Upper lobe of left lung (tissue), 6 donors: ENCODE measurements around the gene PDE5A. TPM values are rescaled to one million over a fixed set of nuclear protein-coding genes. Genes with fewer than 3 reads are reported as not detected.

Source experiments
- ATAC-seq, 2 donors: fragments of 200-7000 bp; cut with Tn5 transposase; one replicate each; pipeline ENCODE4 v1.9.1; 2022; ENCODE audit warnings: mild to moderate bottlenecking in 2 of 2, moderate library complexity in 2 of 2; ENCODE audit not compliant: low FRiP score in 2 of 2
- DNase-seq, 2 donors: peaks; one replicate each; pipeline ENCODE4 v3.0.0-alpha.2; 2019 to 2020
- H3K27ac ChIP-seq, 4 donors: fragments of 200-600 bp; sonication (generic); one replicate each; pipeline ENCODE4 v1.5.1; 2016 to 2019
- H3K27me3 ChIP-seq, 4 donors: fragments of 200-600 bp; sonication (generic); one replicate each; pipeline ENCODE4 v1.5.1; 2017 to 2019
- H3K36me3 ChIP-seq, 4 donors: fragments of 200-600 bp; sonication (generic); one replicate each; pipeline ENCODE4 v1.5.1; 2016 to 2019
- H3K4me1 ChIP-seq, 4 donors: fragments of 200-600 bp; sonication (generic); one replicate each; pipeline ENCODE4 v1.5.1; 2018 to 2019
- H3K4me3 ChIP-seq, 4 donors: fragments of 200-600 bp; sonication (generic); one replicate each; pipeline ENCODE4 v1.5.1; 2017 to 2019; ENCODE audit warnings: mild to moderate bottlenecking in 2 of 4, moderate library complexity in 1 of 4
- H3K9me3 ChIP-seq, 4 donors: fragments of 200-600 bp; sonication (generic); one replicate each; pipeline ENCODE4 v1.5.1; 2018 to 2019
- EP300 ChIP-seq, 4 donors: sonication (generic); formaldehyde crosslinking; IDR thresholded peaks; one replicate each; pipeline ENCODE4 v1.5.1; 2017; ENCODE audit warnings: antibody characterized with exemption in 4 of 4, control low read depth in 2 of 4
- POLR2A ChIP-seq, 4 donors: fragments of 450-650 bp; IDR thresholded peaks; one replicate each; pipeline ENCODE4 v1.5.1; 2016 to 2017; ENCODE audit warnings: antibody characterized with exemption in 4 of 4, mild to moderate bottlenecking in 2 of 4
- POLR2AphosphoS5 ChIP-seq, 2 donors: sonication (generic); formaldehyde crosslinking; IDR thresholded peaks; one replicate each; pipeline ENCODE4 v1.5.1; 2017; ENCODE audit warnings: antibody characterized with exemption in 2 of 2
- WGBS, 2 donors: methylation state at CpG; one replicate each; pipeline ENCODE4 v1.1.5; 2017 to 2018; 5-methylcytosine and 5-hydroxymethylcytosine counted together
- total RNA-seq, 6 donors: library from RNA; depleted of rRNA in 4 of 6; stranded (reverse); fragments of >200 nt in 4 of 6; gene quantifications; one replicate each; pipeline versions ENCODE4 v1.1.0 to v1.2.1, GENCODE V29; 2016 to 2021
- TF ChIP-seq, protein P1 (sequence below), 6 experiments: fragments of 450-650 bp in 4 of 6; fragments of 200-600 bp in 2 of 6; sonication (generic) in 2 of 6; IDR thresholded peaks; one replicate each; pipeline ENCODE4 v1.5.1; 2016 to 2019; ENCODE audit warnings: antibody characterized with exemption in 6 of 6
- donor health status: DM: no; HTN: no; CAD: no; lungs with moderate emphysema.
- donor health status: DM: no; HTN: yes; CAD: no; lungs with severe emphysema.

The PDE5A gene
- total RNA-seq, 6 donors from 2014 or later, result 17.2 to 37.8 (median 22.3) TPM

DNA sequence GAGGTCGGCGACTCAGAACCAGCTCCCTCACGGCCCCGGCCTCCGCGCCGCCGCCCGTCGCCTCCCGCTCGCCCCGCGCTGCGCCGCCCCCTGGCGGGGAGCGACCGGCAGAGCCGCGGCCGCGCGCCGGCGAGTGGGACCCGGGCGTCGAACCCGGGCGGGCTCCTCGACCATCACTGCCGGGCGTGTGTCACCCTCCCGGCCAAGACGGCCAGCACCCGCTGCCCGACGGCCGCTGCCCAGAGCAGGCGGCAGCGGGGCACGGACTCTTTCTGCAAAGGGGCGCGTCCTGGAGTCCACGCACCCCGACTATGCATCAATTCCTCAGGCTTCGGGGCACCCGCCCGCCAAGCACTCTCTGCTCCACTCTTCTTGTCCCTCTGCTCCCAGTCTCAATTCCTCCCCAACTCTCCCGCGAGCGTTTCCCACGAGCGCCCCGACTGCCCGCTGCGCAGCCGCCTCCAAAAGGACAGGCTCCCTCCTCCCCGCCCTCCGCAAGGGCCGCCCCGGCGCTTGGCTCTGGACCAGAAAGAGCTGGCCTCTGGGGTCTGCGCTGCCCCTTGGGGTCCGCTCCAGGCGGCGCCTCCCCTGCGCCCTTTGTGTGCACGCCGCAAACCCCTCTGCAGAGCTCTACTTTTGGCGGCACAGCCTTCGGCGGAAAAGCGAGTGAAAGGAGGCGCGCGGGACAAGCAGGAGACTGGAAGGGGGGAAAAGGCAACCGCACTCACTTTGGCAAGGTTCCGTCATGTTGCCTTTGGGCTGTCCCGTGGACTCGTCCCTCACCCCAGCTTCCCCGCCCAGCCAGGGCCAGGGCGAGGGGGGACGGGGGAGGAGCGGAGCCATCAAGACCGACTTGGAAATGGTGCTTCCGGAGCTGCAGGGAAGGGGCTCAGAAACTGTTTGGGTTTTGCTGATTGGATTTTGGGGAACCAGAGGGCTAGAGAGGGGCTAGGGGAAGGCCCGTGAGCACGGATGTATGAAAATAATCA is 1.0 kb downstream of the PDE5A start:
- peak overlapping the region; percentile 62 to 94 (median 84) for H3K4me3 ChIP-seq
- H3K9me3 ChIP-seq, result no peaks in the 10 kb centered on the region
- peak overlapping the region; percentile 82 to 93 (median 86) for H3K27ac ChIP-seq
- H3K27me3 ChIP-seq, result no peaks in the 10 kb centered on the region
- 1% methylated on average over 24 to 32 of the region's 90 CpGs for WGBS, 2 donors
- DNase-seq, result peak; percentile 55 to 94
- no peaks in the 10 kb centered on the region for H3K36me3 ChIP-seq
- TF ChIP-seq EP300 (IDR thresholded peaks at IDR 0.05) (no peak), POLR2AphosphoS5 (IDR thresholded peaks at IDR 0.05) (peak in 1 of 2 donors; percentile 22), POLR2A (IDR thresholded peaks at IDR 0.05) (no peak)
- TF ChIP-seq, protein P1, sequence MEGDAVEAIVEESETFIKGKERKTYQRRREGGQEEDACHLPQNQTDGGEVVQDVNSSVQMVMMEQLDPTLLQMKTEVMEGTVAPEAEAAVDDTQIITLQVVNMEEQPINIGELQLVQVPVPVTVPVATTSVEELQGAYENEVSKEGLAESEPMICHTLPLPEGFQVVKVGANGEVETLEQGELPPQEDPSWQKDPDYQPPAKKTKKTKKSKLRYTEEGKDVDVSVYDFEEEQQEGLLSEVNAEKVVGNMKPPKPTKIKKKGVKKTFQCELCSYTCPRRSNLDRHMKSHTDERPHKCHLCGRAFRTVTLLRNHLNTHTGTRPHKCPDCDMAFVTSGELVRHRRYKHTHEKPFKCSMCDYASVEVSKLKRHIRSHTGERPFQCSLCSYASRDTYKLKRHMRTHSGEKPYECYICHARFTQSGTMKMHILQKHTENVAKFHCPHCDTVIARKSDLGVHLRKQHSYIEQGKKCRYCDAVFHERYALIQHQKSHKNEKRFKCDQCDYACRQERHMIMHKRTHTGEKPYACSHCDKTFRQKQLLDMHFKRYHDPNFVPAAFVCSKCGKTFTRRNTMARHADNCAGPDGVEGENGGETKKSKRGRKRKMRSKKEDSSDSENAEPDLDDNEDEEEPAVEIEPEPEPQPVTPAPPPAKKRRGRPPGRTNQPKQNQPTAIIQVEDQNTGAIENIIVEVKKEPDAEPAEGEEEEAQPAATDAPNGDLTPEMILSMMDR (IDR thresholded peaks at IDR 0.05), result peak; percentile 82 to 95 (median 92)
- H3K4me1 ChIP-seq, result peaks cover 3 to 25% (median 10%) of the 10 kb centered on the region in 4 donors
- peak; percentile 74 to 88 for ATAC-seq

DNA sequence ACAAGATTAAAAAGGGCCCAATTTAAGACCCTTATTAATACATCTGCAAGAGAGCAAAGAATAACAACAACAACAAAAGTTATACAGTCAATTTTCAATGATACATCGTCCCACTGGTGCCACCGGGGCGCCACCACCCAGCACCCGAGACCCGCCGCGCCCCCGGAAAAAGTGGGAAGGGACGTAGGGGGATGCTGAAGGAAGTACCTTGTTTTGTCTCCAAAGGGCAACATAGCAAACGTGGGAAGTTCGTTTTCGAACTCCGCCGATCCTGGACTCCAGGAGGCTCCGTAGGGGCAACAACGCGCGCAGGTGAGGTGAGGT is 1.7 kb downstream of the PDE5A start:
- TF ChIP-seq EP300 (IDR thresholded peaks at IDR 0.05) (no peak), POLR2AphosphoS5 (IDR thresholded peaks at IDR 0.05) (no peak), POLR2A (IDR thresholded peaks at IDR 0.05) (no peak)
- TF ChIP-seq, protein P1 (IDR thresholded peaks at IDR 0.05), result no peak
- H3K4me1 ChIP-seq, result peaks cover 3 to 25% (median 10%) of the 10 kb centered on the region in 4 donors
- no peaks in the 10 kb centered on the region for H3K27me3 ChIP-seq
- 0 to 1% methylated on average over 9 to 10 of the region's 18 CpGs for WGBS, 2 donors
- H3K27ac ChIP-seq, result peak overlapping the region; percentile 82 to 93 (median 86)
- no peak for DNase-seq
- no peak for ATAC-seq
- peak overlapping the region; percentile 55 to 92 (median 70) for H3K4me3 ChIP-seq
- no peaks in the 10 kb centered on the region for H3K9me3 ChIP-seq
- H3K36me3 ChIP-seq, result no peaks in the 10 kb centered on the region

DNA sequence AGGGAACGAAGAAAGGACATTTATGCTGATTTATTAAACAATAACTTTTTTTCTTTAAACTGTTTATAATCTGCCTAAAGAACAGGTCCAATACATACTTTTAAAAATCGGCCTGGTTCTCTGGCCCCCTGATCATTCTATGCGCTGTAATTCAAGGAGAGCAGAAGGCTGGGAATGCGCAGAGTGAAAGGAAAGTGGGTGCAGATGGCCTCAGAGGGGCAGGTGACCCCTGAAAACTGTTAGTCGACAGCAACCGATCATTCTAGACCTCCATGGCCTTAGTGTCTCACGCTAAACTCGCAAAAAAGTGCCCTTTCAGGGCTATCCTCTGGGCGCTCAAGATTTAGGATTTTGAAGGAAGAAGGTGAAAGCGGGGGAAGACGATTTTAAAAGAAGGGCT is 2.2 kb downstream of the PDE5A start:
- TF ChIP-seq POLR2A (IDR thresholded peaks at IDR 0.05) (no peak), POLR2AphosphoS5 (IDR thresholded peaks at IDR 0.05) (no peak), EP300 (IDR thresholded peaks at IDR 0.05) (no peak)
- TF ChIP-seq, protein P1 (IDR thresholded peaks at IDR 0.05), result no peak
- peak overlapping the region in 3 of 4 donors; percentile 62 to 92 (median 77) for H3K4me3 ChIP-seq
- peak overlapping the region; percentile 82 to 93 (median 86) for H3K27ac ChIP-seq
- H3K9me3 ChIP-seq, result no peaks in the 10 kb centered on the region
- DNase-seq, result no peak
- H3K27me3 ChIP-seq, result no peaks in the 10 kb centered on the region
- no peak for ATAC-seq
- H3K36me3 ChIP-seq, result no peaks in the 10 kb centered on the region
- WGBS, 2 donors, result 52 to 54% methylated on average over 11 of the region's 11 CpGs
- H3K4me1 ChIP-seq, result peaks cover 3 to 25% (median 10%) of the 10 kb centered on the region in 4 donors

DNA sequence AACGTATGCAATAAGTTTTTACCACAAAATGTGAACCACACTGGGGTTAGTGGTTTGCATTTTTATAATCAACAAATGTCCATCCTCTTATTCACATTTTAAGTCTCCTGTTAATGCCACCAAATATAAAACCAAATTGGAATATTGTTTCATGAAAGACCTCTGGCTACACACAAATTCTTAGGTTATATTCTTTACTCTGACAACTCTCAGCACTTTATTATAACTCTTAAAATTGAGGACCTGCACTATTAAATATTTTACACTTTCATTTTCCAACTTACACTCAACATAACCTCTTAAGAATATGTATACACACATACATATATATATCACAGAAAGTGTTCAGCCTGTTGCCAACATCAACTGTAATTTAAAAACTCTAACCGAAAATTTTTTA is 2.8 kb downstream of the PDE5A start:
- no peak for DNase-seq
- Histone ChIP-seq H3K36me3 (no peaks in the 10 kb centered on the region), H3K4me1 (peaks cover 3 to 25% (median 10%) of the 10 kb centered on the region in 4 donors), H3K27ac (peak overlapping the region in 1 of 4 donors; percentile 93), H3K9me3 (no peaks in the 10 kb centered on the region), H3K27me3 (no peaks in the 10 kb centered on the region), H3K4me3 (peak overlapping the region in 3 of 4 donors; percentile 62 to 92 (median 77))
- ATAC-seq, result no peak
- WGBS, 2 donors, result 56 to 58% methylated on average over 2 of the region's 2 CpGs
- TF ChIP-seq POLR2AphosphoS5 (IDR thresholded peaks at IDR 0.05) (no peak), EP300 (IDR thresholded peaks at IDR 0.05) (no peak), POLR2A (IDR thresholded peaks at IDR 0.05) (no peak)
- TF ChIP-seq, protein P1 (IDR thresholded peaks at IDR 0.05), result no peak
